GM12801 (cell line): ENCODE results near the gene SSBP4.

Source experiments
- TF ChIP-seq, protein P1 (sequence below): IDR thresholded peaks from one replicate; pipeline ENCODE4 v1.5.1; 2011; ENCODE audit warnings: control low read depth; ENCODE audit not compliant: insufficient read length; ENCODE audit errors: extremely low read depth

SSBP4 gene

DNA sequence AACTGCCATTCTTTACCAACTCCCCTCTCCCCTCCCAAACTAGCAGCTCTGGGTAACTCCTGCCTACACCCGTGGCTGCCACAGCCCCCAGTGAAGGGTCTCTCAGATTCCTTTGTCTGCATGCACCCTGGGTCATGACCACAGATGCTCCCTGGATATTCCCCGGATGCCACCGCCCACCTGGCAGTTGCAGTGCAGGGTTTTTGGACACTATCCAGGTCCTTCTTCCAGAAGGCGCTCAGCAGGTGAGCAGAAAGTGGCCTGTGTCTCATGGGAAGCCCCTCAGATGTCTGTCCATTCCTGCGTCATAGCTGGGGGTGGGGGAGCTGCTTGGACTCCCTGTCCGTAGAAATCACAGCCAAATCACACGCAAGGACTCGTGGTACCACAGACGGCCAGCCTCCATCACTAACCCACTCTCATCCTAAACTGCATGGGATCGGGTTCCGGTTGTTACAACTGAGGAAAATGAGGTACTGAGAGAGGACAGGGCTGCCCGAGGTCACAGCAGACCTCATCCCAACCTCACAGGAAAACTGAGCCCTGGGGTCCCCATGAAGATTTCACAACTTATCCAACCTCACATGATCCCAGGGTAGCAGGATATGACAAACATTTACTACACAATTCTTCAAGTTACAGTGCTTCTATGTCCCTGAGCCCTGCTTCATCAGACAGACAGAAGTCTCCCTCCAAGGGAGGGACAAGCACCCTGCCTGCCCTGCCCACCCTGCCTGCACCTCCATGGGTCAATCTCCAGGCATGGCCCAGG lies 64.1 kb downstream of the SSBP4 start:
- TF ChIP-seq, protein P1, sequence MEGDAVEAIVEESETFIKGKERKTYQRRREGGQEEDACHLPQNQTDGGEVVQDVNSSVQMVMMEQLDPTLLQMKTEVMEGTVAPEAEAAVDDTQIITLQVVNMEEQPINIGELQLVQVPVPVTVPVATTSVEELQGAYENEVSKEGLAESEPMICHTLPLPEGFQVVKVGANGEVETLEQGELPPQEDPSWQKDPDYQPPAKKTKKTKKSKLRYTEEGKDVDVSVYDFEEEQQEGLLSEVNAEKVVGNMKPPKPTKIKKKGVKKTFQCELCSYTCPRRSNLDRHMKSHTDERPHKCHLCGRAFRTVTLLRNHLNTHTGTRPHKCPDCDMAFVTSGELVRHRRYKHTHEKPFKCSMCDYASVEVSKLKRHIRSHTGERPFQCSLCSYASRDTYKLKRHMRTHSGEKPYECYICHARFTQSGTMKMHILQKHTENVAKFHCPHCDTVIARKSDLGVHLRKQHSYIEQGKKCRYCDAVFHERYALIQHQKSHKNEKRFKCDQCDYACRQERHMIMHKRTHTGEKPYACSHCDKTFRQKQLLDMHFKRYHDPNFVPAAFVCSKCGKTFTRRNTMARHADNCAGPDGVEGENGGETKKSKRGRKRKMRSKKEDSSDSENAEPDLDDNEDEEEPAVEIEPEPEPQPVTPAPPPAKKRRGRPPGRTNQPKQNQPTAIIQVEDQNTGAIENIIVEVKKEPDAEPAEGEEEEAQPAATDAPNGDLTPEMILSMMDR = no peak
